Sciatic nerve (tissue), 2 donors: ENCODE measurements around the gene MS4A6E. TPM values are rescaled to one million over a fixed set of nuclear protein-coding genes. Genes with fewer than 3 reads are reported as not detected.
"Not testable (repeated sequence)": the region's sequence is repeated elsewhere in the genome, so short reads cannot be mapped to it uniquely, and the experiment has no call there.

Experiments
- ATAC-seq: fragments of 200-7000 bp; cut with Tn5 transposase; one replicate; pipeline ENCODE4 v1.9.1; 2020; ENCODE audit warnings: mild to moderate bottlenecking, moderate library complexity
- DNase-seq: peaks from one replicate; pipeline ENCODE4 v3.0.0-alpha.2; 2020; ENCODE audit warnings: low spot score
- intact Hi-C: fragments of 100-400 bp; cut with DNase I; formaldehyde crosslinking; loops from one replicate; pipeline ENCODE4 v1.14.2; 2022
- total RNA-seq: library from RNA; stranded (reverse); fragmentation: NEBNext Ultra II Directional; extraction: Animal tissue kit (Norgen Biotek cat#: 25700); gene quantifications from one replicate; pipeline ENCODE4 v1.2.1, GENCODE V29; 2021
- donor health status: DM: no; HTN: no; CAD: no.
- donor health status: DM: no; HTN: no; CAD: no.

The MS4A6E gene
- total RNA-seq, 1 donor from 2014 or later = 0.53 TPM

- ATAC-seq (peak; percentile 62), DNase-seq (no peak)
- intact Hi-C loops = no loop called here
Observed at GRCh38 chr11:60332846-60333245, 5.8 kb downstream of the MS4A6E start.

GRCh38 chr11:60334005-60334620, 7.1 kb downstream of the MS4A6E start:
- intact Hi-C loops = no loop called here
- DNase-seq (peak; percentile 73), ATAC-seq (peak; percentile 49)

GRCh38 chr11:60336767-60337391, 9.8 kb downstream of the MS4A6E start:
- DNase-seq (no peak), ATAC-seq (peak; percentile 41)
- intact Hi-C loops = no loop called here

- intact Hi-C loops = no loop called here
- DNase-seq (no peak), ATAC-seq (no peak)
Observed at GRCh38 chr11:60338053-60338452, 11.0 kb downstream of the MS4A6E start.

GRCh38 chr11:60339356-60339755, 12.3 kb downstream of the MS4A6E start:
- no peak for ATAC-seq
- no peak for DNase-seq
- intact Hi-C loops = no loop called here

- no peak for DNase-seq
- intact Hi-C loops = no loop called here
- no peak for ATAC-seq
Observed at GRCh38 chr11:60343094-60343704, 16.1 kb downstream of the MS4A6E start.

GRCh38 chr11:60344146-60344545, 17.1 kb downstream of the MS4A6E start:
- DNase-seq (no peak), ATAC-seq (no peak)
- intact Hi-C loops = no loop called here

GRCh38 chr11:60345489-60345888, 18.4 kb downstream of the MS4A6E start:
- ATAC-seq = no peak
- intact Hi-C loops = no loop called here
- no peak for DNase-seq

- DNase-seq (no peak), ATAC-seq (no peak)
- intact Hi-C loops = no loop called here
Observed at GRCh38 chr11:60347084-60347797, 20.2 kb downstream of the MS4A6E start.

- DNase-seq (no peak), ATAC-seq (no peak)
- intact Hi-C loops = no loop called here
Observed at GRCh38 chr11:60348116-60348515, 21.1 kb downstream of the MS4A6E start.

- ATAC-seq = no peak
- intact Hi-C loops = no loop called here
Observed at GRCh38 chr11:60349990-60350389, 22.9 kb downstream of the MS4A6E start.

GRCh38 chr11:60357771-60358170, 30.7 kb downstream of the MS4A6E start:
- DNase-seq (no peak), ATAC-seq (no peak)
- intact Hi-C loops = no loop called here

More at GRCh38 chr11:60349990-60350389, 22.9 kb downstream of the MS4A6E start:
- DNase-seq = no peak

GRCh38 chr11:60360621-60361020, 33.6 kb downstream of the MS4A6E start:
- DNase-seq = no peak
- intact Hi-C loops = no loop called here
- ATAC-seq = no peak

GRCh38 chr11:60362241-60362640, 35.2 kb downstream of the MS4A6E start:
- ATAC-seq = no peak
- no peak for DNase-seq
- intact Hi-C loops = no loop called here

GRCh38 chr11:60363542-60364470, 36.8 kb downstream of the MS4A6E start:
- ATAC-seq (peak; percentile 86), DNase-seq (peak; percentile 71)
- intact Hi-C loops = no loop called here

GRCh38 chr11:60366262-60366904, 39.3 kb downstream of the MS4A6E start:
- DNase-seq, intact Hi-C loops: not testable (repeated sequence)

GRCh38 chr11:60367009-60367408, 40.0 kb downstream of the MS4A6E start:
- no peak for ATAC-seq
- intact Hi-C loops = no loop called here
- DNase-seq = no peak

More at GRCh38 chr11:60366262-60366904, 39.3 kb downstream of the MS4A6E start:
- not testable (repeated sequence) for ATAC-seq

GRCh38 chr11:60367896-60368295, 40.8 kb downstream of the MS4A6E start:
- DNase-seq = no peak
- ATAC-seq = no peak
- intact Hi-C loops = no loop called here
